Activated gamma-delta T cell treated with Interleukin-2 at 50 U/mL for 16 hours (primary cell): ENCODE results near the gene SLC24A3.

Experiments used
- DNase-seq: peaks from one replicate; pipeline ENCODE4 v3.0.0-alpha.2; 2020

Gene SLC24A3

GRCh38 chr20:19520261-19520660, 307.8 kb downstream of the SLC24A3 start:
- no peak for DNase-seq

- DNase-seq, result peak; percentile 5
Observed at GRCh38 chr20:19522071-19522801, 309.8 kb downstream of the SLC24A3 start.

- DNase-seq, result no peak
Observed at GRCh38 chr20:19522836-19523590, 310.6 kb downstream of the SLC24A3 start.

GRCh38 chr20:19524691-19525090, 312.2 kb downstream of the SLC24A3 start:
- no peak for DNase-seq

GRCh38 chr20:19527509-19527908, 315.1 kb downstream of the SLC24A3 start:
- no peak for DNase-seq

GRCh38 chr20:19528286-19529030, 316.0 kb downstream of the SLC24A3 start:
- no peak for DNase-seq

- no peak for DNase-seq
Observed at GRCh38 chr20:19530006-19530405, 317.6 kb downstream of the SLC24A3 start.

GRCh38 chr20:19531446-19531845, 319.0 kb downstream of the SLC24A3 start:
- DNase-seq, result no peak

- no peak for DNase-seq
Observed at GRCh38 chr20:19538556-19538955, 326.1 kb downstream of the SLC24A3 start.

- no peak for DNase-seq
Observed at GRCh38 chr20:19539191-19539590, 326.7 kb downstream of the SLC24A3 start.

- peak; percentile 11 for DNase-seq
Observed at GRCh38 chr20:19540392-19540791, 327.9 kb downstream of the SLC24A3 start.

- no peak for DNase-seq
Observed at GRCh38 chr20:19543101-19543500, 330.7 kb downstream of the SLC24A3 start.

GRCh38 chr20:19544684-19545083, 332.2 kb downstream of the SLC24A3 start:
- no peak for DNase-seq

GRCh38 chr20:19546648-19547047, 334.2 kb downstream of the SLC24A3 start:
- no peak for DNase-seq

GRCh38 chr20:19547547-19547946, 335.1 kb downstream of the SLC24A3 start:
- no peak for DNase-seq

GRCh38 chr20:19549896-19550295, 337.5 kb downstream of the SLC24A3 start:
- no peak for DNase-seq

GRCh38 chr20:19552221-19553180, 340.1 kb downstream of the SLC24A3 start:
- DNase-seq, result no peak

- DNase-seq, result no peak
Observed at GRCh38 chr20:19554666-19555065, 342.2 kb downstream of the SLC24A3 start.

GRCh38 chr20:19555726-19556125, 343.3 kb downstream of the SLC24A3 start:
- DNase-seq, result no peak

- DNase-seq, result no peak
Observed at GRCh38 chr20:19557291-19557690, 344.8 kb downstream of the SLC24A3 start.

- no peak for DNase-seq
Observed at GRCh38 chr20:19560881-19561480, 348.5 kb downstream of the SLC24A3 start.

GRCh38 chr20:19562426-19562825, 350.0 kb downstream of the SLC24A3 start:
- no peak for DNase-seq
